Stimulated activated memory B cell treated with anti-CD40 and anti-IgM and Interleukin-4, amounts not matched to agents 10 μg/mL and 1 μg/mL and 100 μg/mL, for 72 hours (primary cell): ENCODE results near the gene SEZ6L2.
A peak's percentile ranks its signal among the peaks of the same experiment; 100 is the strongest.
"Not testable (repeated sequence)": the region's sequence is repeated elsewhere in the genome, so short reads cannot be mapped to it uniquely, and the experiment has no call there.

ENCODE experiments used
- ATAC-seq: fragments of 150-1000 bp; cut with Tn5 transposase; 2 replicates; pipeline ENCODE4 v1.10.0; 2021
- H3K27ac Mint-ChIP-seq: one replicate; pipeline ENCODE4 v1.8.0; 2022; ENCODE audit warnings: mild to moderate bottlenecking, mixed read lengths
- H3K27me3 Mint-ChIP-seq: one replicate; pipeline ENCODE4 v1.8.0; 2022; ENCODE audit warnings: mixed read lengths
- H3K36me3 Mint-ChIP-seq: one replicate; pipeline ENCODE4 v1.8.0; 2022; ENCODE audit warnings: mixed read lengths
- H3K4me1 Mint-ChIP-seq: one replicate; pipeline ENCODE4 v1.8.0; 2022; ENCODE audit warnings: mixed read lengths
- H3K4me3 Mint-ChIP-seq: one replicate; pipeline ENCODE4 v1.8.0; 2022; ENCODE audit warnings: mild to moderate bottlenecking, moderate library complexity, mixed read lengths
- H3K9me3 Mint-ChIP-seq: one replicate; pipeline ENCODE4 v1.8.0; 2022; ENCODE audit warnings: mixed read lengths

SEZ6L2 gene

DNA sequence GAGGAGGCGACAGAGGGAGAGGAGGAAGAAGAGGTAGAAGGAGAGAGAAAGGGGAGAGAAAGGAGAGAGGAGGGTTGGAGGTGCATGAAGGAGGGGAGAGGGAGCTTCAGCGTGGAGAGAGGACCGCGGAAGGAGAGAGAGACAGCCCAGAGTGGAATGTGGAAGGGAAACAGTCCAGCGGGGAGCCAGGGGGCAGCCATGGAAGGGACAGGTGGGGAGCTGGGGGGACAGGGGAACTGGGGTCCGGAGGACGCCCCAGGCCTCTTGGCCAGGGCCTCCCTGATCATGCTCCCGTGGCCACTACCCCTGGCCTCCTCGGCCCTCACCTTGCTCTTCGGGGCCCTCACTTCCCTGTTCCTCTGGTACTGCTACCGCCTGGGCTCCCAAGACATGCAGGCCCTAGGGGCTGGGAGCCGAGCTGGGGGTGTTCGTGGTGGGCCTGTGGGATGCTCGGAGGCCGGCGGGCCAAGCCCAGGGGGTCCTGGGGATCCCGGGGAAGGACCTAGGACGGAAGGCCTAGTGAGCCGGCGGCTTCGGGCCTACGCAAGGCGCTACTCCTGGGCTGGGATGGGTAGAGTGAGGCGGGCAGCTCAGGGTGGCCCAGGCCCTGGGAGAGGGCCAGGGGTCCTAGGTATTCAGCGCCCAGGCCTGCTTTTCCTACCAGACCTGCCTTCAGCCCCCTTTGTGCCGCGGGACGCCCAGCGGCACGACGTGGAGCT is 1.7 kb upstream of the SEZ6L2 start:
- Mint-ChIP-seq H3K27ac (no peak overlapping the region), H3K4me1 (peaks cover 27% of the 10 kb centered on the region), H3K4me3 (peak overlapping the region; percentile 72), H3K27me3 (peaks cover 54% of the 10 kb centered on the region), H3K9me3 (no peaks in the 10 kb centered on the region), H3K36me3 (no peaks in the 10 kb centered on the region)
- no peak for ATAC-seq

DNA sequence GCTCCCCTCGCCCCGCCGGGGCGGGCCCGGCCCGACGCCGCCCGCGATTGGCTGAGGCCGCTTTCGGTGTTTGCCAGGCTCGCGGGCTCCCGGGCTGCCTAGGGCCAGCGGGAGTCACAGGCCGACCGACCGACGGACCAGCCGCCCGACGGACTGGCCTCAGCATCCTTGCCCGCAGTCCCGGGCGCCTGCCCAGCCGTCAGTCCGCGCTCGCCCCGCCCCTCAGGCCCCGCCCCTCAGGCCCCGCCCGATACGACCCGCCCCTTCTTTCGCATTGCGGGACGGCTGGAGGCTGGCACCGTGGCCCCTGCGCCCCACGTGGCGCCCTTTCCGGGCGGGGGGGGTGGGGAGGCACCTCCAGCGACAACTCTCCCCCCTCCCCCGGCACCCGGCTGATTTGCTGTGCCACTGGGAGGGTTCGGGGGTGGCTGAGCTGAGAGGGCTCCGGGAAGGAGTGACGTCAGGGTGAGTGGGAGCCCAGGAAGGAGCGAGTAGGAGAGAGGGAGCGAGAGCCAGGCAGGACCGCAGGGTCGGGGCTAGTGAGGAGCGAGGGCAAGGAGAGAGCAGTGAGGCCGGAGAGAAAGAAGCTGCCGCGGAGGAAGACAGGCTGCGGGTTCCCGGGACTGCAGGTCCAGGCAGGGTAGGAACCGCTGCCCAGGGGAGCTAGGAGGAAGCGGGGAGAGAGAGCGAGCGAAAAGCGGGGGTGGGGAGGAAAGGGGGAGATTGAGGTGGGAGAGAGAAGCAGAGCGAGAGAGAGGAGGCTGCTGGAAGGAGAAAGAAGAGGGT is 945 bp upstream of the SEZ6L2 start, which contains the start of gene ASPHD1:
Gene ASPHD1, plus strand, starts transcription at position 387 of the 786 bp plus-strand sequence. CDS start 484 bp downstream, outside the sequence.
- peak within 1 kb of the TSS; percentile 72 for H3K4me3 Mint-ChIP-seq
- H3K4me1 Mint-ChIP-seq = peaks cover 27% of the 10 kb centered on the region
- H3K27me3 Mint-ChIP-seq = peaks cover 61% of the 10 kb centered on the region
- no peaks in the 10 kb centered on the region for H3K36me3 Mint-ChIP-seq
- no peaks in the 10 kb centered on the region for H3K9me3 Mint-ChIP-seq
- peak; percentile 78 for ATAC-seq
- no peak within 1 kb of the TSS for H3K27ac Mint-ChIP-seq

DNA sequence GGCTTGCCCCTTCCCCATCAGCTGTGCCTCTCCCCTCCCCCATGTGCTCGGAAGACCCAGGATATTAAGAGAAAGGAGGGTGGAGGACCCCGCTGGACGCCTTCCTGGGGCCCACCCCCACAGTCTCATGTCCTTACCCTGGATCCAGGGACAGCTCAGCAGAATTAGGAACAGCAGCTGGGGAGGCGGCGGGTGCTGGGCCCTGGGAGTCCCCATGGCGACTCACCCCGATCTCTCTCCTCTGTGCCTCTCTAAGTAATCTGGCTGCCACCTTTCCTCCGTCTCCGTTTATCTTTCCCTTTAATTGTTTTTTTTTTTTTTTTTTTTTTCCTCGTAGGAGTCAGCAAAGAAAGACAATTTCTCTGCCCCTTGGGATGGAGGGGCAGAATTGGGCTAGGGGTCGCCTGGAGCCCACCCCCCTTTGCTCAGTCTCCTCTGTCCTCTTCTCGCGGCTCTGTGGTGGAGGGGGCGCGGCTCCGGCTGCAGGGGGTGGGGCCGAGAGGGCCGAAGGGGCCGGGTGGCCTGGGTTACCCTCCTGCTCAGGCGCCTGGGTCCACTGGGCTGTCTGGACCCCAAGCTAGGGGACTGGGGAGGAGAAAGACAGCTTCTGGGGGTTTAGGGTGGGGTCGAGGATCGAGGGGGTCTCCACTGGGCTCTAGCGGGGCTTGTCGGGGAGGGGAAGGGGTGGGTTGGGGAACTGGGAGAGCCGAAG is 390 bp downstream of the SEZ6L2 start:
- H3K4me3 Mint-ChIP-seq = no peak overlapping the region
- peaks cover 27% of the 10 kb centered on the region for H3K4me1 Mint-ChIP-seq
- no peaks in the 10 kb centered on the region for H3K9me3 Mint-ChIP-seq
- no peak for ATAC-seq
- H3K27me3 Mint-ChIP-seq = peaks cover 62% of the 10 kb centered on the region
- no peak overlapping the region for H3K27ac Mint-ChIP-seq
- no peaks in the 10 kb centered on the region for H3K36me3 Mint-ChIP-seq

DNA sequence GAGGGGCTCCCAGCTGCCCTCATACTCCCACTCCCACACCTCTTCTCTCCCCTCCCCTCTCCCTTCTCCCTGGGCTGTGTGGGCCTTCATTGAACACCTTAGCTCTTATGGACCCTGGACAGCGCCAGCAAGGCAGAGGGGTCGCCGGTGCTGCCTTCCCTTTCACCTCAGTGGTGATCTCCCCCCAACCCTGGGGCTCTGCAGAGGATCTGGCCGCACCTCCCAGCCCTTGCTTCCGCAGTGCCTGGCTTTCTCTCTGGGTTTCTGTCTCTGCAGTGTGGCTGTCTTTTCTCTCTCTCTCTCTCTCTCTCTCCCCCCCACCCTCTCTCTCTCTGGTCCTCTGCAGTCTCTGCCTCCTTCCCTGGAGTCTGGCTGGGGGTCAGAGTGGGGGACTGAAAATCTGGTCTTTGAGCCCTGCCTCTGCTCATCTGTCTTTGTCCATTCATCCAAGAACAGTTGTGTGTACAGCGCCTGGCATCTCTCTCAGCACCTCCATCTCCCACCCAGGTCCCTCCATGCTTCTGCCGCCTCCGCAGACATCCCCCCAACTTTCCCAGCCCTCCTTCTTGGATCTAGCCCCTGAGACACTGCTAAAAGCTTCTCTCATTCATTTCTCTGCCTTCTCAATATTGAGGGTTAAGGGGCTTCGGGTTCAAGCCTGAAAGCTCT is 1.1 kb downstream of the SEZ6L2 start:
- no peak overlapping the region for H3K4me3 Mint-ChIP-seq
- peaks cover 62% of the 10 kb centered on the region for H3K27me3 Mint-ChIP-seq
- ATAC-seq = no peak
- H3K9me3 Mint-ChIP-seq = no peaks in the 10 kb centered on the region
- H3K36me3 Mint-ChIP-seq = no peaks in the 10 kb centered on the region
- no peak overlapping the region for H3K27ac Mint-ChIP-seq
- H3K4me1 Mint-ChIP-seq = peaks cover 27% of the 10 kb centered on the region

DNA sequence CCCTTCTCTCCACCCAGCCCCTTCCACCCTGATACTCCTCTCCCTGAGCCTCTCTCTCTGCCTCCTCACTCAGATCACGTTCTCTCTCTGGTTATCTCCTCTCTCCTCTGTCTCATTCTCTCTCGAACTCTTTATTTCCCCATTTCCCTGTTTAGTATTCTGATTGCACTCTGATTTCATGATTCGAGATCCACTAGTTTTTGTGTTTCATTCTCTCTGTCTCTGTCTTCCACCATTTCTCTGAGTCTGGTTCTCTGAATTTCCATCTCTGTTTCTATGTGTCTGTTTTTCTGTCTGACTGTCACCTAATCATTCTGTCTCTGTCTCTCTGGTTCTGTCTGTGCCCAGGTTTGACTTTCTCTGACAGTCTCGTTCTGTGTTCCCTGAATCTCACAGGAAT is 2.0 kb downstream of the SEZ6L2 start:
- Mint-ChIP-seq H3K27ac (no peak overlapping the region), H3K4me3 (no peak overlapping the region), H3K36me3 (no peaks in the 10 kb centered on the region), H3K27me3 (peaks cover 61% of the 10 kb centered on the region), H3K4me1 (peaks cover 27% of the 10 kb centered on the region), H3K9me3 (no peaks in the 10 kb centered on the region)
- ATAC-seq = no peak

DNA sequence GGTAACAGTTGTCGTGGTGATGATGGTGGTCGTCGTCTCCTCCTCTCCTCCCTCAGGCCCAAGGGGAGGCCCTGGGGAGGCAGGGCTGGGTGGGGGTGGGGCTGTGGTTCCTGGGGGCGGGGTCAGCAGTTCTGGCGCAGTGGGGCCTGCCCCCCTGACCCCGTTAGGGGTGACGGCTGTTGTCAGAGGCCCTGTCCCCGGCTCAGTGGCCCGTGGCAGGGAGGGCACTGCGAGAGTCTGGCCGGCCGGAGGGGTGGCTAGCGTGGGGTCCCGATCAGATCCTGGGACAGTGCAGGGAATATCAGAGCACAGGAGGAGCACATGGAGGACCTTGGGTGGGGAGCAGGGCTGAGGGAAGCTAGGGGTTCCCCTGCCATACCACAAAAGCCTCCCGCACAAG is 2.5 kb downstream of the SEZ6L2 start:
- no peaks in the 10 kb centered on the region for H3K36me3 Mint-ChIP-seq
- H3K27ac Mint-ChIP-seq = no peak overlapping the region
- no peak overlapping the region for H3K4me3 Mint-ChIP-seq
- H3K9me3 Mint-ChIP-seq = no peaks in the 10 kb centered on the region
- H3K4me1 Mint-ChIP-seq = peaks cover 27% of the 10 kb centered on the region
- H3K27me3 Mint-ChIP-seq = peaks cover 57% of the 10 kb centered on the region
- ATAC-seq = no peak

DNA sequence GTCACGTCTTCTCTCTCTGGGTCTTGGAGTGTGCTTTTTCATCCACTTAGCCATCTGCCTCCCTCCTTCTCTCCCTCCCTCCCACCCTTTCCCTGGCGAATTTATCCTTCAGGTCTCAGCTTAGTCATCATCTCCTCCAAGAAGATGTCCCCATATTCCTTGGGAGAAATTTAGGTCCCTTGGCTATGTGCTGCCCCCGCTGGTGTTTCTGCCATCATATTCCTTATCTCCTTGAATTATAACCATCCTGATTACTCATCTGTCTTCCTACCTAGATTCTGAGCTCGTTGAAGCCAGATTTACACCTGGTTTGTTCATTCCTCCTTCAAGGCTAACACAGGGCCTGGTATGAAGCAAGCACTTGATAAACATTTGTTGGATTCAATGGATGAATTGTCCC is 5.0 kb downstream of the SEZ6L2 start:
- no peaks in the 10 kb centered on the region for H3K9me3 Mint-ChIP-seq
- H3K36me3 Mint-ChIP-seq = no peaks in the 10 kb centered on the region
- H3K27ac Mint-ChIP-seq = no peak overlapping the region
- H3K27me3 Mint-ChIP-seq = peaks cover 41% of the 10 kb centered on the region
- H3K4me1 Mint-ChIP-seq = peaks cover 17% of the 10 kb centered on the region
- H3K4me3 Mint-ChIP-seq = no peak overlapping the region
- no peak for ATAC-seq

DNA sequence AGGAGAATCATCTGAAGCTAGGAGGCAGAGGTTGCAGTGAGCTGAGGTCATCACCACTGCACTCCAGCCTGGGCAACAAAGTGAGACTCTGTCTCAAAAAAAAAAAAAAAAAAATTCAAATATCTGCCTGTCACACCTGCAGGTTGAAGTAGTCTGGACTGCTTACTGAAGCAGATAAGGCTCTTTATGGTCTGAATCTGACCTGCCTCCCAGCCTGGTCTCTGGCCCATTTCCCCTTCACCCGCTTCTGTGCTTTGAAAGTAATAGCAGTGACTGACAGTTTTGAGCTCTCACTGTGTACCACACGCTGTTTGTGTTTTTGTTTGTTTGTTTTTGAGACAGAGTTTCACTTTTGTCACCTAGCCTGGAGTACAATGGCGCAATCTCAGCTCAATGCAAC is 5.8 kb downstream of the SEZ6L2 start:
- H3K27ac Mint-ChIP-seq = no peak overlapping the region
- H3K27me3 Mint-ChIP-seq = peaks cover 39% of the 10 kb centered on the region
- peaks cover 10% of the 10 kb centered on the region for H3K4me1 Mint-ChIP-seq
- no peaks in the 10 kb centered on the region for H3K36me3 Mint-ChIP-seq
- H3K9me3 Mint-ChIP-seq = no peaks in the 10 kb centered on the region
- no peak for ATAC-seq
- no peak overlapping the region for H3K4me3 Mint-ChIP-seq

DNA sequence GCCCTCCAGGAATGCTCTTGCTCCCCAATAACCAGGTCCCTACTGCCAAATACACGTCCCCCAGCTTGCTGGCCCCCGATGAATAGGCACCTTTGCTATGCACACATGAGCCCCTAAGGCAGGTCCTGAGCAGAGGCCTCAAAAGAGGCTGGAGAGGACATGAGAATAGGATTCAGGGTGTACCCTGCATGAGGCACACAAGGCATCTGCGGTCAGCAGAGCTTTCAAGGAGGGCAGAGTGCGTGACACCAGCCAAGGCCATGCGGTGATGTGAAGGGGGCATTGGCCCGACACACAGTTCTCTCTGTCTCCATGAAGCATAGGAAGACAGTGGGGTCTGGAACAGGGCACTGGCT is 6.9 kb downstream of the SEZ6L2 start:
- no peak for ATAC-seq
- H3K36me3 Mint-ChIP-seq = no peaks in the 10 kb centered on the region
- no peak overlapping the region for H3K4me3 Mint-ChIP-seq
- no peak overlapping the region for H3K27ac Mint-ChIP-seq
- H3K9me3 Mint-ChIP-seq = no peaks in the 10 kb centered on the region
- H3K4me1 Mint-ChIP-seq = peaks cover 4% of the 10 kb centered on the region
- peaks cover 29% of the 10 kb centered on the region for H3K27me3 Mint-ChIP-seq

DNA sequence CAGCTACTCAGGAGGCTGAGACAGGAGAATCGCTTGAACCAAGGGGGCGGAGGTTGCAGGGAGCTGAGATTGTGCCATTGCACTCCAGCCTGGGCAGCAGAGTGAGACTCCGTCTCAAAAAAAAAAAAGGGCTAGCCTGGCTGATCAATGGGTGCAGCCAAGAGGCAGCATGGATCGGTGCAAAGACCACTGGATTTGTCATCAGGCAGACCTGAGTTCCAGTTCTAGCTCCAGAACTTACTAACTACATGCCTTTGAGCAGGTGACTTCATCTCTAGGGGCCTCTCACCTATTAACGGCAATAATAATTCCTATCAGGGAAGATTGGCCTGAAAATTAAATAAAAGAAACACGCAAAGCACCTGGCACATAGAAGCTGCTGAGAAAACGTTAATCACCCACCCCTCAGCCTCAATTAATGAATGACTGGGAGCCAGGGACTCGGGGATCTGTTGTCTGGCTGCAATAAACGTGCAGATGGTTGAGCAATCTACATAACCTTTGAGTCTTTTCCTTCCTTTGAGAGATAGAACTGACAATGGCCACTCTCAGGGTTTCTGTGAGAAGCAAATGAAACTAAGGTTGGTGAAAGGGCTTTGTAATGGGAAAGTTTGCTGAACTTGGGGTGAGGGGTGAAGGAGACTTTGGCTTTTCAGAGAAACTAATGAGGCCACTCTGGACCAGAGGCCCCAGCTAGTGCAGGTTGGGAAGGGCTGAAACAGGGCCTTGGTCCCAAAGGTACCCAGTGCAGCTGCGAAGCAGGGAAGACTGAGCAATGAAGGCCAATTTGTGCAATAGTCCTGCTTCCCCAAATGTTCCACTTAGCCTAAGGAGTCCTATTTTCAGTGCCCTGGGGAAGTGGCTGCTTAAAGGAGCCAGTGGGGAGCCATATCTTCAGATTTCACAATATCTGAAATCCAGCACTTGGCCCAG is 7.6 kb downstream of the SEZ6L2 start:
- Mint-ChIP-seq H3K27ac (no peak overlapping the region), H3K4me1 (no peaks in the 10 kb centered on the region), H3K9me3 (no peaks in the 10 kb centered on the region), H3K27me3 (peaks cover 23% of the 10 kb centered on the region), H3K4me3 (no peak overlapping the region), H3K36me3 (no peaks in the 10 kb centered on the region)
- ATAC-seq = no peak

DNA sequence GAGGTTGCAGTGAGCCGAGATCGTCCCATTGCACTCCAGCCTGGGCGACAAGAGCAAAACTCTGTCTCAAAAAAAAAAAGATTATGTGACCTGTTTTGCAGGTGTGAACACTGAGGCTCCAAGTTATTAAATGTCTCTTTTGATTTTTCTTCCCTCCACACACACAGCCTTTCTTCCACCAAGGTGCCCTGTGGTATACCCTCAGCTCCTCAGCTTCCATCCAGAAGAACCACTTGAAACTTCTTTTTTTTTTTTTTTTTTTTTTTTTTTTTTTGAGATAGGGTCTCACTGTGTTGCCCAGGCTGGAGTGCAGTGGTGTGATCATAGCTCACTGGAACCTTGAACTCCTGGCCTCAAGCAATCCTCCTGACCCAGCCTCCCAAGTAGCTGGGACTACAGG is 10.0 kb downstream of the SEZ6L2 start:
- ATAC-seq, H3K4me3 Mint-ChIP-seq, H3K27me3 Mint-ChIP-seq, H3K27ac Mint-ChIP-seq, H3K36me3 Mint-ChIP-seq, H3K4me1 Mint-ChIP-seq, H3K9me3 Mint-ChIP-seq: not testable (repeated sequence)

DNA sequence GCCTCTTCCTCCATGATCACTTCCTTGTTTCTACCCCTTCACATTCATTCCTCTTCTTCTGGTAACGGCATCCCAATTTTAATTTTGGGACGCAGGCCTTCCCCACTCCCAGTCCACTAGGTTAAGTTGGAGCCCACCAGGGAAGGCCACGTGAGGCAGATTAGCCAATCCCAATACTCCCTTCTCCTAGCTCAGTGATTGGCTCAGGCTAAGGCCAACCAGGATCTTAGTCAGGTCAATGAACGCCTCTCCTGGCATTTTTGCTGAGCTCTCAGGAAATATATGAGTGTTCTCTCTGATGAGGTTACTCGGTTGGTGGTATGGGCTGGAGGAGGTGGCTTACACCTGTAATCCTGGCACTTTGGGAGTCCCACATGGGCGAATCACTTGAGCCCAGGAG is 15.4 kb downstream of the SEZ6L2 start:
- Mint-ChIP-seq H3K4me1 (no peaks in the 10 kb centered on the region), H3K27ac (no peak overlapping the region), H3K4me3 (no peak overlapping the region), H3K27me3 (peaks cover 34% of the 10 kb centered on the region), H3K36me3 (no peaks in the 10 kb centered on the region), H3K9me3 (no peaks in the 10 kb centered on the region)
- ATAC-seq = no peak

DNA sequence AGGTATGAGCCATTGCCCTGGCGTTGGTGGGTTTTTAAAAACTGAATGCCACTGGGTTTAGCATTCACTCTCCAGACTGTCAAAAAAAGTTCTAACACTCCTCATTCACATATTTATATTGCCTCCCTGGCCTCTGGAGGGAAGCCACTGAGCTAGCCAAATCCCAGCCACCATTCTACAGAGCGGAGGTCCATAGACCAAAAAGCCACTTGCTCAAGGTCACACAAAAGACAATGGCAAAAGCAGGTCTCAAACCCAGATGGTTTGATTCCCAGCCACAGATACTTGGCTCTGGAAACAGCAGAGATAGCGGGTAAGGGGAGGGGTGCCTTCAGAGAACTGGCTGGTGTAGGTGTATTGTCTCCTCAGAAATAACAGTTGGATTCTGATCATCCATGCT is 18.3 kb downstream of the SEZ6L2 start:
- no peak overlapping the region for H3K27ac Mint-ChIP-seq
- H3K36me3 Mint-ChIP-seq = no peaks in the 10 kb centered on the region
- H3K4me1 Mint-ChIP-seq = peaks cover 17% of the 10 kb centered on the region
- peaks cover 55% of the 10 kb centered on the region for H3K27me3 Mint-ChIP-seq
- H3K9me3 Mint-ChIP-seq = no peaks in the 10 kb centered on the region
- no peak overlapping the region for H3K4me3 Mint-ChIP-seq
- no peak for ATAC-seq

DNA sequence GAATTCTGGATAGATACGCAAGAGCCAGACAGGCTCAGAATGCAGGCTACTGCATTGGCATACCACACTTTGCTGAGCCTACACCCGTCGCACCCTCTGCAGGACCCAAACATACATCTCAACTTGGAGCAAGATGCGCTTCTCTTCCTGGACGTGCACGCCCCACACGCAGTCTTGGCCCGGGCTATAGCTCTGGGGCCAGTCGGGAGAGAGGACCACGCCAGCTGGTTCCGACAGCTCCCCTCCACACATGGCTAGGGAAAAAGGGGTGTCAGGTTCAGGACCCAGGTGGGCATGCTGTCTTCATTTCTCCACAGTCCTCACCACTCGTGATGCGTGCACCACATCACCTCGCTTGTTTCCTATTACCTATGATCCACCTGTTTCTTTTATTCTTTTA is 21.2 kb downstream of the SEZ6L2 start:
- ATAC-seq = no peak
- H3K27me3 Mint-ChIP-seq = peaks cover 55% of the 10 kb centered on the region
- peaks cover 22% of the 10 kb centered on the region for H3K4me1 Mint-ChIP-seq
- H3K36me3 Mint-ChIP-seq = no peaks in the 10 kb centered on the region
- H3K27ac Mint-ChIP-seq = no peak overlapping the region
- no peaks in the 10 kb centered on the region for H3K9me3 Mint-ChIP-seq
- no peak overlapping the region for H3K4me3 Mint-ChIP-seq
